HT-29 (cell line): ENCODE measurements around the gene RSAD2. TPM values are rescaled to one million over a fixed set of nuclear protein-coding genes. Genes with fewer than 3 reads are reported as not detected.

Experiments used
- DNase-seq: peaks from one replicate; pipeline ENCODE4 v3.0.0-alpha.2; 2015; ENCODE audit warnings: low spot score
- total RNA-seq: library from RNA; depleted of rRNA; stranded (reverse); fragments of >200 nt; shearing (Covaris generic); gene quantifications from 2 replicates; pipeline ENCODE4 v1.2.3, GENCODE V29; 2014

RSAD2 gene
- total RNA-seq, 1 experiment from 2014 or later: 1.6 TPM

DNA sequence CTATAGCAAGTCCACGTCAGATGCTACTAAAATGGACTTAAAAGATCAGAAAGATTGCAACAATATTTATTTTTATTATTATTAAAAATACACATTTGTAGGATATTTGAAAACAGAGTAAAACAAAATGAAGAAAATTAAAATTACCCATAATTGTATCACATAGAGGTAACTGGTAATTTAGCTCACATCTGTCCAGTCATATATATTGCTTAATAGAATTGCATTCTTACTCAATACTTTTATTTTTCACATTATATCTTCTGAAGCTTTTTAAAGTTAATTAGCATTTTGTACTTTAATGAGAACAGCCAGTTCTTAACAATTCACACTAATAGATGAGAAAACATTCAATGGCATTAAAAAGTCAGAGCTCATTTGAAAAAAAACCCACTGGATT is 28.1 kb downstream of the RSAD2 start:
- no peak for DNase-seq

DNA sequence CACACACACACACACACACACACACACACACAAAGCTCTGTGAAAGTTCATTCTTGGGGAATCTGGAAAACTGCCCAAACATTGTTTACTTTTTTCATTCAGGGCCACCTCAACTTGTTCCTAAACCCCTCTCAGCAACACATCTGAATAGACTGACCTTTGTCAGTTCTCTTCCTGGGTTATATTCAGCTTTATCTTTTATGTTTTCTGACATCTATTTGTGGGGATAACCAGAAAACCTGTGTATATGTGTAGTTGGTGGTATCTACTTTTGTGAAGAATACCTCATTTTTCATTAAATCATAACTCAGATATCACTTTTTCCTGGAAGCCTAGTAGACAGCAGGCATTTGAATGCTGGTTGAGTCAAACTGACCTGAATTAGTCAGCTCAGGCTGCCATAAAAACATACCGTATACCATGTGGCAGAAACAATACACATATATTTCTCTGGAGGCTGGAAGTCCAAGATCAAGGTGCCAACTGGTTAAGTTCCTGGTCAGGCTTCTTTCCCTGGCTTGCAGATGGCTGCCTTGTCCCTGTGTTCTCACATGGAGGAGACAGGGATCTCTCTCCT is 28.7 kb downstream of the RSAD2 start:
- DNase-seq: no peak

DNA sequence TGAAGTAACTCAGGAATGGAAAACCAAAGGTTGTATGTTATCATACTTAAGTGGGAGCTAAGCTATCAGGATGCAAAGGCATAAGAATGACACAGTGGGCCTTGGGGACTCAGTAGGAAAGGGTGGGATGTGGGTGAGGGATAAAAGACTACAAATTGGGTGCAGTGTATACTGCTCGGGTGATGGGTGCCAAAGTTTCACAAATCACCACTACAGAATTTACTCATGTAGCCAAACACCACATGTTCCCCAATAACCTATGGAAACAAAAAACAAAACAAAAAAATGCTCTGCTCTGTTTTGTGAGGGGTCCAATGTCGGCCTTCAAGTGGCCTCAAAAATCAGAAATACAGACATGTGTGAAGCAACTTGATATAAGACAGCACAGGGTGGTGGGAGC is 30.7 kb downstream of the RSAD2 start:
- no peak for DNase-seq

DNA sequence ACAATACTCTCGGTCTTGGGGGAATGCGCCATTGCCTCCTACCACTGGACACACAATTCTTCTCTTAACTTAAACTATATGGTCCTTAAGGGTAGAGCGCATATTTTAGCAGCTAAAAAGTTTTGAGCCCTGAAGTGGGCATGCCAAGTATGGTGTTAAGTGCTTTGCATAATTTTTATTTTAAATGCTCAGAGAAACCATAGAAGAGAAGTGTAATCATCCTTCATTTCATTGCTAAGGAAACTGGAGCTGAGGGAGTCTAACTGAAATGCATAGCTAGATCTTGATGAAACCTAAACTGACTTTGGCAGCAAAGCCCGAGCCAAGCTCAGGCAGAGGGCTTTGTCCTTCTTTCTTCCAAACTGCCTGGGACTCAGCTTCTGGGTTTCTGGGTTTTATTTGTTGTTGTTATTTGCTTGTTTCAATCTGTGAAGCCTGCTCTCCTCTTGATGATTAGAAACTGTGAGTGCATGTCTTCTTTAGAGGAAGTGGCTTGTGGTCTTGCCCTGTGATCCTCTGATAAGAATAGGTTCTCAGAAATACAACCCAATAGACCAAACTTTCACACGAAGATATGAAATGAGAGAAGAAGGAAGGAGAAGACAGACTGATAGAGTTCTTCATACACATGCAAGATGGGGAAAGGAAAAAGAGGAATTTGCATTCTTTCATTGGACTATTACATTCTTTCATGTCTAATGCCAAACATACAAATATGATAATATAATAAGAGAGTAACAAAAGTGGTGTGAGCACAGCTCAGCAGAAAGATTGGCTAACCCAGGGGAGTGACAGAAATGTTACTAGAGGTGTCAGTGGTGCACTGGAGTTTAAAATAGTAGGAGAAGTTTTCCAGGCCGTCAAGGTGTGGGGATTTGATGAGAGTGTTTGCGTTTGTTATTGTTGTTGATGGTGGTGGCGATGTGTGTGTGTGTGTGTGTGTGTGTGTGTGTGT is 32.1 kb downstream of the RSAD2 start:
- DNase-seq: no peak

DNA sequence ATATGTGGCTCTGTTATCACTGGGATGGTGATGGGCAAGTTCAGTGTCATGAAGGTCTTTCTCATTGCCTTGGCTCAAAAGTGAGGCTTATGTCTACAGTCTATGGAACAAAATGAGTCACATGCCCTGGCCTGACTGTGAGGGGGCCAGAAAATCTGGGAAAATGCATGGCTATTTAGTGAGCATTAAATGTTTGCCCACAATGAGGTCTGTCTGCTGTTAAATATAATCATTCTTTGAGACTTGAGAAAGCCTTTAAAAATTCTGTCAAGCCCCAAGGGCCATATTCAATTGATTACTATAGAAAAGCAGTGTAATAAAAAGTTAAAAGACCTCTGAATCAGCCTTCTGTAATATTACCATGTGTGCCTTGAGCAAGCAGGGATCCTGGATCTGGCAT is 34.1 kb downstream of the RSAD2 start:
- no peak for DNase-seq

DNA sequence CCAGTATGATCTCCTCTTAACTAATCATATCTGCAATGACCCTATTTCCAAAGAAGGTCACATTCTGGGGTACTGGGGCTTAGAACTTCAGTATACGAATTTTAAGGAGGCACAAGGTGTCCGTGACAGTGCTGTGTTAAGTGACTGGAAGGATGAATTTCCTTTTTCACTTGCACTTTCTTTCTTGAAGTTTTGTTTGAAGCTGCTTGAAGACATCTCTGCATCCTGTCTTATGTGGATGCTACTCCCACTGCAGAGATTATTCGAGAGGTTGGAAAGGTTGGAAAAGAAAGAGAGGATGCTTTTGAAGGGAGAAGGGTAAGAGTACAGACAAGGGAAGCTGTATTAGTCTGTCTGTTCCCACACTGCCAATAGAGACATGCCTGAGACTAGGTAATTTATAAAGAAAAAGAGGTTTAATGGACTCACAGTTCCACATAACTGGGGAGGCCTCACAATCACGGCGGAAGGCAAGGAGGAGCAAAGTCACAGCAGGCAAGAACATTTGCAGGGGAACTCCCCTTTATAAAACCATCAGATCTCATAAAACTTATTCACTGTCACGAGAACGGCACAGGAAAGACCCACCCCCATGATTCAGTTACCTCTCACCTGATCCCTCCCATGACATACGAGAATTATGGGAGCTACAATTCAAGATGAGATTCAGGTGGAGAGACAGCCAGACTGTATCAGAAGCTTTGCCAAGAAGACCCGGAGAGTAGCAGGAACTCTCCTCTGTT is 36.0 kb downstream of the RSAD2 start:
- no peak for DNase-seq

DNA sequence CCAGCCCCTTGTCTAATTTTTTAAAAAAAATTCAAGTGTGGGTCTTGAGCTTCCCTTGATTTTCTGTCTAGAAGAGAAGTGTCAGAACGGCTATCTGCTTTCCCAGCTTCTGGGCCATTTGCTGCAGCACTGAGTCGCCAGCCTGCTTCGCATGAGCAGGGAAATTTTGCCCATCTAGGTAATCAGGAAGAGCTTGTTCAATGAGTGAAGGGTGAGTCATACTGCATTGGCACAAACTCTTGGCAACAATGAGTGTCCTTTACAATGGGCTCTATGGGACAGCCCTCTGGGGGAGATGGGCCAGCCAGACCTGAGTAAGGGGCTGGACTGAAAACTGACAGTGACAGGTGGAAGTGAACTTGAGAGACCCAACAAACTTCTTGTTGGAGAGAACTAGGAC is 37.3 kb downstream of the RSAD2 start:
- no peak for DNase-seq

DNA sequence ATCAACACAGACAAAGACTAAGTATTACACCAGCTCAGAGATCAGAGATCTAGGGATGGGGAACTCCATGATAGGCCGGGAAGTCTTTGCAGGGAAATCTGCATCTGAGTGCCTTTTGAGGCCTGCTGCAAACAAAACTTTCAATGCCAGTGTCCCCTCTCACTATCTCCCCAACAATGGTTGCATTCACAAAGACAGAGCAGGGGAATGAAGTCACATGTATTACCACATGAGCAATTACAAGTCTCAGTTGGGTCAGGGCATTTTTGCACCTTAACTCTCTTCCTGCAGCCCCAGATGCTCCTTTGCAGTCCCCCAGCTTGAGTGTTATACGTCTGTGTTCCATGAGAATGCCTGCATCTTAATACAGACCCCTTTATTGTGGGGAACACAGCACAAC is 37.8 kb downstream of the RSAD2 start:
- DNase-seq: no peak

DNA sequence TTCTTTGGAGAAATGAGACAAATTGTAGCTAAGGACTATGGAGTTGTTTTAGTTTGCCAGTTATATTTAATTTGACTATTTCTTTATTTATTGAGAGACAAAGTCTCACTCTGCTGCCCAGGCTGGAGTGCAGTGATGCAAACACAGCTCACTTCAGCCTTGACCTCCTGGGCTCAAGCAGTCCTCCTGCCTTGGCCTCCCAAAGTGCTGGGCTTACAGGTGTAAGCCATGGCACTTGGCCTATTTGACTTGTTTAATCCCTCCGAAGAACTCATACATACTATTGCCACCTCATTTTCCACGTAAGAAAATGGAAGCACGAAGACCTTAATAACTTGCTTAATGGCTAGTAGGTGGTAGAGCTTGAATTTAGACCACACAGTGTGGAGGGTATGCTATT is 38.6 kb downstream of the RSAD2 start:
- DNase-seq: no peak

DNA sequence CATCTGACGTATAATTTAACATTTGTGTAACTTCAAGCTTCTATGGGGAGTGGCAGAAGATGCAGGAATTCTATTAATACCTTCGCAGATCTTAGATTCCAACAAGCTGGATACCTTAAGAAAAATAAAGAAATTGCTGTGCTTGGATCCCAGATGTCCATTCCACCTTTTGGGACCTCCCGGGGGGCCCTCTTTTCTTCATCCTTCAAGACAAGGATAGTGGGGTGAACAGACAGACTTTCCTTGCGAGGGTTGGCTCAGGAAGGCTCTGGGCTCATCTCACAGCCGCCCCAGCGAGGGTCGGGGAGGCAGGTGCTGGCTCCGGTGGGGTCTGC is 39.1 kb downstream of the RSAD2 start:
- DNase-seq: no peak

DNA sequence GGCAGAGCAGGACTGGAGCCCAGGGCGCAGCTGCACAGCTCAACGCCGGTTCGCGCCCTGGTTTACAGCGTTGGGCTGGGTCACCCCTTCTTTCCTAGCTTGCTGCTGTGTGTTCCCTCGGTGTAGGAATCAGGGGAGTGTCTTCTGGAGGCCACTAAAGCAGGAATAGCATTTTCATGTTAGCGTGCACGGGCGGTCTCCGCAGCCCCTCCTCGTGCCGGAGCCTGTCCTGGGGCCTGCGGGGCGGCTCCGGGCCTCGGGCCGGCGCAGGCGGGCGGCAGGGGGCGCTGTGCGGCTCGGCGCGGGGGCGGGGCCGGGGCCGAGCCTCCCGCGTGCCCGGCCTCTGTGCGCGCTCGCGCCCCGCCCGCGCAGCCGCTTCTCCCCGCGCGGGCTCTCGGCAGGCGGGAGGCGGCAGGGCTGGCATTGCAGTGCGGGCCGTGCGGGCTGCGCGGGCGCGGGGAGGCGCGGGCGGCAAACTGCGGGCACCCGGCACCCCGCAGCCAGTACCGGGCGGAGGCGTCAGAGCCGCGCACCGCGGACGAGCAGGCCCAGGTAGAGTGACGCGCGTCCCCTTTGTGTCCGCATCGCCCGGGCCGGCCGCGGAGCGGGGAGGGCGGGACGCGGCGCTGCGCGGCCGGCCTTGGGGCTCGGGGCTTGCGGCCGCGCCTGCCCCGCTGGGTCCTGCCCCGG is 39.6 kb downstream of the RSAD2 start, which contains the start of gene RNF144A:
RNF144A (plus strand) TSS at position 342 of the 690 bp plus-strand sequence. CDS start 79,515 bp downstream, outside the sequence.
- DNase-seq: peak; percentile 29

DNA sequence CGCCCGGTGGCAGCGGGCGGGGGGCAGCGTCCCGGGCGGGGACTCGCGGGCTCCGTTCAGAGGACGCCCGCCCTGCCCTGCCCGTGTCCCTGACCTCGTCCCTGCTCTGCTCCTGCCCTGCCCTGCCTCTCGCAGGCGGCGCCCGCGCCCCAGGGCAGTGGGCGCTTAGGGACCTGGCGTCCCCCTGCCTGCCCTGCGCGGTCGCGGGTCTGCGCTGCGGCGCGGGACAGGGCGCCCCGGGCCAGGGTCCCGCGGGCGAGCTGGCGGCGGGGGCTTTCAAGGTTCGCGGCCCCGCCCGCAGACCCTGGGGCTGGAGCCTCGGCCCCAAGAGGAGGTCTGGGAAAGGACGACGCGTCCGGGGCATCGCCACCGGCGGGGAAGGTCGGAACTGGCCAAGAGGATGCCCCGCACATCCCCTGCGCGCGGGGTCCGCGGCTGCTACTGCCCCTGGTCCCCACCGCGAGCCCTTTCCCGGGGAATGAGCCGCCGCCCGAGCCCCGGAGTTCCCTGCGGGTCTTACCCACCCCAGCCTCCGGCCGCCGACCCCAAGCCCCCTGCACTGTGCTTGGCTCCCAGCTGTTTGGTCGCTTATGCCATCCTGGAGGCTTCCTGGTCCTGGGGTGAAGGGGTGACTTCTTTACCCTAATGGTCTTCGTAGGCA is 40.3 kb downstream of the RSAD2 start:
- DNase-seq: no peak

DNA sequence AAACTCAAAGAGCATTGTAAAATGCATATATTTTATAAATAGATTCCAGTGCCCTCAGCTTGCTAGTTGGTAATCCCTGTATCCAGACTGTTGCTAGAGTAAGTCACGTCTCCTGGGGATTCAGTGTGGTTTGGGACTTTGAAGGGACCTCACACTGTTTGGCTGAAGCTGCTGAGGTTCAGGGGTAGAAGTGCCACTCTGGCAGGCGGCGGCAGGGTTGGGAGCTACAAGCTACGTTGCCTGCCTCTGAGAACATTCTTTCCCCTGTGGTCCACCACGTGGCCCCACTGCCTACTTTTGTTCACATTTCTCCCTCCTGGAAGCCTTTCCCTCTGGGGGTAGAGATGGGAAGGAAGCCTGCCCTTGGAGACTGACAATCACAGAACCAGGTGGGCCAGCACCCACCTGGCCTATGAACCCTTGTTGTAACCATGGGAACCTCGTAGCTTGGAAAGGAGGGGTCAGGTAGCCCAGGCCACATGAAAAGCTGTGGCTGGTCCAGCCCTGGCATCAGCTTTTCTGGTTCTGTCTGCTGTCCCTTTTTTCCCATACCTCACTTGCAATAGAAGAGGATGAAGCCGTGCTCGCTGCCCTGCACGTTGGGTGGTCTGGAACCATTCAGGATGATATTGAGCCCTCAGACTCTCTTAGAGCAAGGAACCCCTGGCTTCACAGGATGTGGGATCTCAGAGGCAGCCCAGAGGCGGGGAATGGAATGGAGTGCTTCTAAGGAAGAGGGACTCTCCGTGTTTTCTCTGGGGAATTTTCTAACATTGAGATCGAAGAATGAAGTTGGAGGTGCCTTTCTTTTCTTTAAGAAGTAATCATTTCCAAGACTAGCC is 42.5 kb downstream of the RSAD2 start:
- no peak for DNase-seq

DNA sequence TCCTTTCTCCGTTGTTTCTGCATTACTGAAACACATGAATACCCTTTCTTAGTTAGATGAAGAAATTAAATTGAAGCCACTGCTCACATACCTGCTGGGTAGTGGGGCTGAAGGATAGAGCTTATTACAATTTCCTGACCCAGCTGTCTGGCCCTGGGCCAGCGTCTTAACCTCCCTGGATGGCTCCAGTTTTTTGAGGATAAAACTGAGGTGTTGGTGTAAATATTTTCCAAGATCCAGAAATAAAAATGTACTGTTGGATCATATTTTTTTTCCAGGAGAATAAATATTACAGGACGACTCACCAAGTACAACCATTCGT is 43.1 kb downstream of the RSAD2 start:
- DNase-seq: no peak

DNA sequence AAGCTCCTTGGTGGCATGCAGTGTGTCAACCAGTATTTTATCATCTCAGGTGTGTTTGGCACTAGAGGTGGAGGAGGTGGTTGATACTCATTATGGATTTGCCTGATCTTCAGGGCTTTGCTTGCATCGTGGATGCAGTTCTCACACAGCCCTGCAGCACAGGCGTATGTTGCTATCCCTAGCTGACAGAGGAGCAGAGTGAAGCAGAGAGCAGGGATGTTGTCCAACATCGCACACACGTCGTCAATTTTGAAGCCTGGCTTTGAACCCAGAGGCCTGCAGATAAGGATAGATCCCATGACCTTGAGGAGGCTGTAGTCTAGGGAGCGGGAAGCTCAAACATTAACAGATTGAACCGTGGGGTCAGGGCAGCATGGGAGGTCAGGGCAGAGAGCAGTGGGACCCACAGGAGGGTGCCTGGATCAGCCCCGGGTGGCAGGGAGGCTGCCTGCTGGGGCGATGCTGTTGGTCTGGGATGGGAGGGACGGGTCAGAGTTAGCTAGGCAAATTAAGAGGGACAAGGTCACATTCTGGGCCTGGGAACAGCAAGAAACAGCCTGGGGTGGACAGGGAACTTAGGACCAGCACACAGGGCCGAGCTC is 43.8 kb downstream of the RSAD2 start:
- no peak for DNase-seq

DNA sequence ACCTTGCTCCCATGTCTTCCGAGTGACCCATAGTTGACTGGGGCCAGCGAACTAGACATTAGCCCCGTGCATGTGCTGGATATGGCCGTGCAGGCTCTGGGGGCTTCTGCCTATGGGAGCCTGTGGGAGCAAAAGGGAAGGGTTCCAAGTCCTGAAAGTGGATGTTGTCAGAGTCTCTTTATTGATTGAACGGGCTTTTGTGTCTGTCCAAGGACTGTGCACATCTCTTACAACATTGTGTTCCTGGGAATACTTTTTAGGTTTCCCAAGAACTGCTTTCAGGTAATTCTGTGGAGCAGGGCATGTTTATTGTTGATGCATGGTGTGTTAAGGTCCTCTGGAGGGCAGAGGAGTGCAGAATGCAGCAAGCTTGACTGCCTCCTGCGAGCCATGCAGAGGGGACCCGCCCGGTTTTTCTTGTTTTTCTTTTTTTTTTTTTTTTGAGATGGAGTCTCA is 44.7 kb downstream of the RSAD2 start:
- peak; percentile 26 for DNase-seq

DNA sequence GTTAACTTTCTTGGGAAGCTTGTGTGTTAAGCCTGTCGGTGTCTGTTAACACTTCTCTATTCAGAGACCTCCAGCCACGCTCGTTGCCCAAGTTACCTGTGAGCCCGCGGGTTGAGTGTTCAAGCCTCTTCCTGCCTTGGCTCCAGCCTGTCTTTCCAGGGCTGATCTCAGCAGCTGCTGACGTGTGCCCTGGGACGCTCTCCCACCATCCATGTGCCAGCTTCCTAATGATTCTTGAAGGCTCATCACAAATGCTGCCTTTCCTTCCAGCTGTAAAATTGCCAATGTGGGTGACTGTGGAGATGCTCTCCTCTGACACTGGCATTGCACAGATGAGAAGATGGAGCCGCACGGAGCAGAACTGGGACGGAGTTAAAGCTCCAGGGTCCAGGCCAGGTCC is 45.7 kb downstream of the RSAD2 start:
- DNase-seq: no peak

DNA sequence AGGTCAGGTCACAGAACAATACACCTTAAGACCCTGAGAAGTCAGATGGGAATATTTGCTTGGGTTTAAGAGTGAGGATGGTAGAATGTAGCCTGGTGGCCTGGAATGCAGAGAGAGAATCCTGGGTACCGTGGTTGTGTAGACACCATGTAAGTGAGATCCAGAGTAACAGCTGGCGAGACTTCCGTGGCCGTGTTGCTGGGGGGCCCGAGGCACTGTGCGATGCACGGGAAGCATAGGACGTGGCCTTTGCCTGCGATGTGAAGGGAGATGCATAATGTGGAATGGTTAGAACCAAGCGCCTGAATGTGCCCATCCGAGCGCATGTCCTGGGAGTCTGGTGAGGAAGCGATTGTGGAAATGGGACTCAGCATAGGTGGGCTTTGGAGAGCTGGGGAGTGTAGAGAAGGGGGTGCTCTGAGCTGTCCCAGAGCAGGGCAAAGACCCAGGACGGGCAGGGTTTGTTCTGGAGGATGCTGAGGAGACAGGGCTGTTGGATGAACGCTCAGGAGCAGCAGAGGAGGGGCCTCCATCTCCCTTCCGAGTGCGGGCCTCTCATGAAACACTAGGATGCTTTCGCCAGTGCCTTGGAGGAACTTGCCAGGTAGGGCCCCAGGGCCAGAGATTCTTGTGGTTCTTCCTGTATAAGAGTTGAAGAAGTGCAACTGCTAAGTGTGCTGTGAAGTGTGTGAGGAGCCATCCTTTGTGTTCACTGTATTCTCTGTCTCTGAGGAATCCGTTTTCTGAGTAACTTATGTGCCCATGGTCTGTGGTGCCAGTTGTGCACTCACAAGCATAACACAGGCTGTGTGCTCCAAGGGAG is 46.7 kb downstream of the RSAD2 start:
- DNase-seq: no peak

DNA sequence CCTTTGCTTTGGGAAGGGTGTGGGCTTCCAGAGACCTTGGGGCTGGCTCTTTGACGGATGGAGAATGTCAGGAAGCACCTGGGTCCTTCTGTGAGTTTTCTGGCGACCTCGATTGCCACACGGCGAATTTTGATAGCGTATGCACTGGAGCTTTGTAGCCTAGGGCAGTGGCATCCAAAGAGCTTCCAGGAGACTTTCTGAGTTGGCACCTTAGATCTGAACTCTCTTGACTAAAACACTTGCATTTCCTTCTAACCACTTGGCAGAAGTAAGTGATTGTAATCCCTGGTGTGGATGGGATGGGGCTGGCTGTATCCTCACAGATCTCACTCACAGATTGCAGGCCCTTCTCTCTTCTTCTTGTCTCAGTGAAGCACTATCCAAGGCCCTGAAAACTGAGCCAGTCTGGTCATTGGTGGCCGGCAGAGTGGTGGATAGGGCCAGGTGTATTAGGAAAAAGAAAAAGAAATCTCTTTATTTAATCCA is 47.4 kb downstream of the RSAD2 start:
- no peak for DNase-seq
